HG03432 (cell line): ENCODE measurements around the gene SNX25.
"Not testable (repeated sequence)": the region's sequence is repeated elsewhere in the genome, so short reads cannot be mapped to it uniquely, and the experiment has no call there.

Experiments used
- ATAC-seq: cut with Tn5 transposase; IDR thresholded peaks from one replicate; pipeline ENCODE4 v1.9.1; 2021; ENCODE audit warnings: mild to moderate bottlenecking, moderate library complexity; ENCODE audit not compliant: unreplicated experiment

SNX25 gene

GRCh38 chr4:185335579-185335978, 126.2 kb downstream of the SNX25 start:
- ATAC-seq = no peak

- peak; percentile 34 for ATAC-seq
Observed at GRCh38 chr4:185339941-185340340, 130.5 kb downstream of the SNX25 start.

DNA sequence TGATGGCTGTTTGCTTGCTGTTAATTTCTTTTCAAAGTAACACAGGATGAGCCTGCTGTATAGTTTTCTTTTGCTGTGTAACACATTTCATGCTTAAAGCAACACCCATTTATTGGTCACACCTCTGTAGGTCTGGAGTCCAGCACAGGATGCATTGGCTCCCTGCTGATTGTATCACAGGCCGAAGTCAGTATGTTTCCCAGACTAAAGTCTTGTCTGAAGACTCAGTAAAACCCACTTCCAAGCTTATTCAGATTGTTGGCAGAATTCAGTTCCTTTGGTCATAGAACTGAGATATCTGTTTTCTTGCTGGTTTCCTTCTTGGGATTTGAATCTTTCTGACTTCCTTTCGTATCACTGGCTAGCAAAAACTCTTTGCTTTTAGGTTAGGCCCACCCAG, 132.0 kb downstream of the SNX25 start:
- no peak for ATAC-seq

GRCh38 chr4:185341841-185342240, 132.4 kb downstream of the SNX25 start:
- peak; percentile 41 for ATAC-seq

- ATAC-seq = peak; percentile 29
Observed at GRCh38 chr4:185343726-185344581, 134.6 kb downstream of the SNX25 start.

- ATAC-seq = peak; percentile 73
Observed at GRCh38 chr4:185344743-185345538, 135.5 kb downstream of the SNX25 start.

GRCh38 chr4:185346975-185347601, 137.7 kb downstream of the SNX25 start:
- ATAC-seq = no peak

DNA sequence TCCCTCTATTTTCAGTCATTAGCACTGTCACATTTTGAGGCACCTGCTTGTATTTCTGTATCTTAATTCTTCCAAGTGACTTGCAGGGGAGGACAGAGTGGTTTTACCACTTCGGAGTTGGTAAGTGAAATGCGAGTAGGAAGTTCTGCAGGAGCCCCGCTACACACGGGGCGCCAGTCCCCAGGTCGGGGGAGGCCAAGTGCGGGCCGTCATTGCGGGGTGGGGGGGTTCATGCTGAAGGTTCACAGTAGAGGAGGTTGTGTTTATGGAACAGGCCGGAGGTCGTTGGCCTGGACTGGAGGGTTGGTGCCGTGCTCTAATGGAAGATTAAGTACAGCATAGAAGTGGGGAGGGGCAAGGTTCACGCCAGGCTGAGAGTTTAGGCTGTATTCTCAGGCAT, 142.3 kb downstream of the SNX25 start:
- no peak for ATAC-seq

DNA sequence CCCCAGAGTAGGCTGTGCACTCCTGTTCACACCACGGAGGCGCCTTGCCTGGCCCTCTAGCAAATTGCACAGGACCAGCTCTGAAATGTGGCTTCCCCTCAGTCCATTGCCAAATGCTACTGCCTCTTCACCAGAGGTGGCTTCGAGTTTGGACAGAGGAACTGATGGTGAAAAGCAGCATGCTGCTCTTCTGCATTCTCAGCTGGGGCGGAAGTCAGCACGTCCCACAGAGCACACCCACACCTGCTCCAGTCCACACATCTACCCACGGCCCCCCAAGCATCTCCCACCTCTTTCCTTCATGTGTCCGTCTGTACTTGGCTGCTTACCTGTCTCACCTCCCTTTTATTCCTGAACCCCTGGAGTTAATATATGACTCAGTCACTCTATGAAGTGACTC, 142.8 kb downstream of the SNX25 start:
- no peak for ATAC-seq

DNA sequence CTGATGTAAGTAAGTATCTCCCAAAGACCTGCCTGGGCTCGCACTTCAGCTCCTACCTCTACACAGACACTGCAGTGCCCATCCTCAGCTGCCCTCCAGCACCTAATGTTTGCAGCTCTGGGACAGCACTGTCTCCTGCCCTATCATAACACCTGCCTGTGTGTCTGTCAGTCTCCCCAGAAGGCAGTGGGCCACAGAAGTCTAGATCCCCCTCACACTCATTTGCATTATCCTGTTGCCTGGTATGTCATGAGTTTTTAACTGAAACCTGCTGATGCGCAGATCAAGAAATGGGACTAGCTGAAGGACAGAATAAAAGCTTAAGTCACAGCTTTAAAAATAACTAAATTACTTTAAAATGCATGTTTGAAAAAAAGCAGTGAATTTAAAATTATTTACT, 143.3 kb downstream of the SNX25 start:
- no peak for ATAC-seq

DNA sequence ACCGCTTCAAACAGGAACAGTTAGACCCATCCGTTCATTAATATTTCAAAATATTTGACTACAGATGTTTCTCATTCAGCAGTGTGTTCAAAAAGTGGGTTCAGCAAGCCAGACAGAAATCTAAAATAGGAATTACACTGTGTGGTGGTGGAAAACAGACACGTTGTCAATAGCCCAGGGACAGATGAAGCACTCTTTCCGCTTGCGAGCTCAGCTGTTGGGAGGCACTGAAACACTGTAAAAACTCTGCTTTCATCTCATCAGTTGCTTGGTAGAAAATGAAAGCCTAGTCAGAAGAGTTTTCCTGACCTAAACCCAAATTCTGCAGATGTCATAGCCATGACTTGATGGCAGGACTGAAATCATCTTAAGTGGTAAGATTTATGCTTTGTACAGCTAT, 147.8 kb downstream of the SNX25 start:
- ATAC-seq = no peak

- no peak for ATAC-seq
Observed at GRCh38 chr4:185357733-185358440, 148.5 kb downstream of the SNX25 start.

DNA sequence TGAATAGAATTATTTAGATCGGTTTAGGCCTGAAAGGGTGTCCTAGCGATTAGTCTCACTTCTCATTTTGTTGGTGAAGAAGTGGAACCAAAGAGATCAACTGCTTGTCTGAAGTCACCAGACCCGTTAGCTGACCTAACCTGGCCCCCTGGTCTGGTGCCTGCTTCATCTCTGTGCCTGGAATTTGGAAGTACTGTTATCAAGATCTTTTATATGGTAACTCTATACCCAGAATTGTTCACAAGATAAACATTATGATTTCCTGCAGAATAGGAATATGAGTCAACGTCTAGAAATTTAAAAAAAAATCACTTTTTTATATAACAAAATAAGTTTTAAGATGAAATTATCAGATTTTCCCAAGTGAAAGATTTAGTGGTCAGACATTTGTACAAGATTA, 149.1 kb downstream of the SNX25 start:
- no peak for ATAC-seq

DNA sequence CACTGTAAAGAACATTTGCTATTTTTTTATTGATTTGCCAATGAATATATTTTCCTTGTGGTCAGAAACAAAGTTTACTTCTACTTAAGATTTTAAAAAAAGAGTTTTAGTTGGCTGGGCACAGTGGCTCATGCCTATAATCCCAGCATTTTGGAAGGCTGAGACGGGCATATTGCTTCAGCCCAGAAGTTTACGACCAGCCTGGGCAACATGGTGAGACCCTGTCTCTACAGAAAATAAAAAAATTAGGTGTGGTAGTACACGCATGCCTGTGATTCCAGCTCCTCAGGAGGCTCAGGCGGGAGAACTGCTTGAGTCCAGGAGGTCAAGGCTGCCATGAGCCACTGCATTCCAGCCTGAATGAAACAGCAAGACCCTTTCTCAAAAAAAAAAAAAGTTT, 149.6 kb downstream of the SNX25 start:
- no peak for ATAC-seq

DNA sequence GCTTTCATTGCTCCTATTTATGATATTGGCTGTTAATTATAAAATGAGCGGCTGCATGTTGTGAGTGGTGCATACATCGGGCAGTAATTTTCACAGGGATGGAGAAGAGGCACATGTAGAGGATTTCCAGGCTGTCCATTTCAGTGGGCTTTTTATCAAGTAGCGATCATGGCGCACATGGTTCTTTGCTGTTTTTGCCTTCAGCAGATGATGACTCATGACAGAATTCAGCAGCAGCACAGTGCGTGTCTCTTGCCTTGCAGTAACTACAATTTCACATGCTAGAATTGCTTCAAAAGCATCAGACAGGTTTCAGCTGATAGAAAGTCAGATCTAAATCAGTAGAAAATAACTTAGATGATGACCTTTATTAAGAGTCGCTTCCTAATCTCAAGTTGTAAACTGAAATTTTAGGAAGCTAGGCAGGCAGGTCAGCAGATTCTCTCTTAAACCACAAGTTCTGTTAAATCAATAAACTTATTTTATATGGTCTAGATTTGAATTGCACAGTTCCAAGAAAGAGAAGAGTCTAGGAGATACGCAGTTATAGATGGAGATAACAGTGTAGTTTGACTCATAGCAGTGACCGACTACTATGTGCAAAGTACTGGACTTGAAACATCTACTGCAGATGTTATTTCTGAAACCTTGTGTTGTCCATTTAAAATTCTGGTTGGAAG, 150.5 kb downstream of the SNX25 start:
- no peak for ATAC-seq

- no peak for ATAC-seq
Observed at GRCh38 chr4:185361872-185362271, 152.5 kb downstream of the SNX25 start.

GRCh38 chr4:185362570-185362969, 153.2 kb downstream of the SNX25 start:
- not testable (repeated sequence) for ATAC-seq

GRCh38 chr4:185363251-185363650, 153.9 kb downstream of the SNX25 start:
- ATAC-seq = no peak

DNA sequence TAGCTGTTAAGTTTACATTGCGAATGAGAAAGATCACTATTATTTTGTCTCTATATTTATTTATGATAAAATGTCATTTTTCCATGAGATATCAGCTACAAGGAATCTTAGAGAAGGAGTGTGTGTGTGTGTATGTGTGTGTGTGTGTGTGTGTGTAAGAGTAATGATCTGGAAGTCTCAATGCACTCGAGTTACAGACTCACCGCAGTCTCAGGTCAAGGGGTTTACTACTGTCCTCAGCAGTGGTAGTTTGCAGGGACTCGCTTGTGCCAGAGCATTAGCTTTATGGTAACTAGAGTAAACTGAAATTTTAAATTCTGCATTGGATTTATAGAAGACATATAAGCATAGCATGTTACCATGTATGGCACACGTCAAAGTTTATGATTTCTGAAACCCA, 155.5 kb downstream of the SNX25 start:
- ATAC-seq = no peak

GRCh38 chr4:185369731-185370130, 160.3 kb downstream of the SNX25 start:
- ATAC-seq = no peak
